ENCODE measurements around the gene LTC4S. TPM values are rescaled to one million over a fixed set of nuclear protein-coding genes. Genes with fewer than 3 reads are reported as not detected.
"Not testable (repeated sequence)": the region's sequence is repeated elsewhere in the genome, so short reads cannot be mapped to it uniquely, and the experiment has no call there.

The LTC4S gene
- 1 to 10 TPM; 5.3 to 5.4 TPM for total RNA-seq

GRCh38 chr5:179793468-179794139, at the start of gene LTC4S:
Gene LTC4S, plus strand, starts transcription at chr5:179793986. Its CDS starts 95 bp downstream, at chr5:179794081.
- DNase-seq, result peak; percentile 67
- intact Hi-C loops (cut with DNase I), result no loop called here
- TF ChIP-seq CTCF (IDR thresholded peaks at IDR 0.05), result no peak
- Histone ChIP-seq H3K4me1 (peaks cover 4% of the 10 kb centered on the region), H3K9me3 (no peaks in the 10 kb centered on the region), H3K4me3 (no peak within 1 kb of the TSS), H3K27ac (peak within 1 kb of the TSS; percentile 11), H3K36me3 (peaks cover 10% of the 10 kb centered on the region), H3K27me3 (no peaks in the 10 kb centered on the region), H3K9ac (ENCODE audit: low read depth in 2 of 2, low read length in 2 of 2) (peak within 1 kb of the TSS; percentile 44 to 52)

- DNase-seq; intact Hi-C loops (cut with DNase I); H3K36me3 ChIP-seq; H3K9me3 ChIP-seq; H3K4me1 ChIP-seq; H3K27ac ChIP-seq; H3K27me3 ChIP-seq; H3K9ac ChIP-seq (ENCODE audit: low read depth in 2 of 2, low read length in 2 of 2); H3K4me3 ChIP-seq: not testable (repeated sequence)
Measured at GRCh38 chr5:179744106-179744505, 49.7 kb upstream of the LTC4S start.

- Histone ChIP-seq H3K27ac (no peak overlapping the region), H3K9me3 (no peaks in the 10 kb centered on the region), H3K27me3 (no peaks in the 10 kb centered on the region), H3K4me3 (no peak overlapping the region), H3K36me3 (no peaks in the 10 kb centered on the region), H3K4me1 (no peaks in the 10 kb centered on the region), H3K9ac (ENCODE audit: low read depth in 2 of 2, low read length in 2 of 2) (no peak overlapping the region)
- DNase-seq, result no peak
- no peak for TF ChIP-seq CTCF (IDR thresholded peaks at IDR 0.05)
- intact Hi-C loops (cut with DNase I), result no loop called here
Measured at GRCh38 chr5:179746872-179747271, 46.9 kb upstream of the LTC4S start.

GRCh38 chr5:179747811-179748210, 46.0 kb upstream of the LTC4S start:
- H3K36me3 ChIP-seq, result no peaks in the 10 kb centered on the region
- intact Hi-C loops (cut with DNase I), result no loop called here
- DNase-seq, result no peak
- no peak for TF ChIP-seq CTCF (IDR thresholded peaks at IDR 0.05)
- H3K27ac ChIP-seq, result no peak overlapping the region
- no peak overlapping the region for H3K4me3 ChIP-seq
- H3K9me3 ChIP-seq, result no peaks in the 10 kb centered on the region
- H3K27me3 ChIP-seq, result no peaks in the 10 kb centered on the region
- H3K9ac ChIP-seq (ENCODE audit: low read depth in 2 of 2, low read length in 2 of 2), result no peak overlapping the region
- H3K4me1 ChIP-seq, result no peaks in the 10 kb centered on the region

GRCh38 chr5:179749857-179750508, 43.8 kb upstream of the LTC4S start:
- Histone ChIP-seq H3K27ac (no peak overlapping the region), H3K4me3 (no peak overlapping the region), H3K9me3 (no peaks in the 10 kb centered on the region), H3K27me3 (no peaks in the 10 kb centered on the region), H3K36me3 (no peaks in the 10 kb centered on the region), H3K9ac (ENCODE audit: low read depth in 2 of 2, low read length in 2 of 2) (no peak overlapping the region), H3K4me1 (peaks cover 4% of the 10 kb centered on the region)
- no peak for TF ChIP-seq CTCF (IDR thresholded peaks at IDR 0.05)
- intact Hi-C loops (cut with DNase I), result no loop called here
- DNase-seq, result no peak

GRCh38 chr5:179753971-179754370, 39.8 kb upstream of the LTC4S start:
- intact Hi-C loops (cut with DNase I), result no loop called here

More at GRCh38 chr5:179753971-179754370, 39.8 kb upstream of the LTC4S start:
- peaks cover 8% of the 10 kb centered on the region for H3K4me1 ChIP-seq
- H3K27me3 ChIP-seq, result no peaks in the 10 kb centered on the region
- H3K36me3 ChIP-seq, result no peaks in the 10 kb centered on the region
- no peak overlapping the region for H3K27ac ChIP-seq
- H3K9ac ChIP-seq (ENCODE audit: low read depth in 2 of 2, low read length in 2 of 2), result no peak overlapping the region
- H3K4me3 ChIP-seq, result no peak overlapping the region
- no peak for DNase-seq
- TF ChIP-seq CTCF (IDR thresholded peaks at IDR 0.05), result no peak
- H3K9me3 ChIP-seq, result no peaks in the 10 kb centered on the region

Measured in colonic mucosa (tissue), 4 donors.